HFFc6 (cell line): ENCODE results near the gene SERPINC1. TPM values are rescaled to one million over a fixed set of nuclear protein-coding genes. Genes with fewer than 3 reads are reported as not detected.
A peak's percentile ranks its signal among the peaks of the same experiment; 100 is the strongest.

Experiments
- DNase-seq: peaks from one replicate; pipeline ENCODE4 v3.0.0-alpha.2; 2018
- H3K27ac Mint-ChIP-seq: 2 replicates; pipeline ENCODE4 v1.8.0; 2020; ENCODE audit warnings: mild to moderate bottlenecking, mixed read lengths
- H3K27me3 Mint-ChIP-seq: 2 replicates; pipeline ENCODE4 v1.8.0; 2021; ENCODE audit warnings: mild to moderate bottlenecking, moderate library complexity, mixed read lengths; ENCODE audit not compliant: insufficient read depth
- H3K36me3 Mint-ChIP-seq: 2 replicates; pipeline ENCODE4 v1.8.0; 2021; ENCODE audit warnings: low read depth, mixed read lengths
- H3K4me1 Mint-ChIP-seq: 2 replicates; pipeline ENCODE4 v1.8.0; 2020; ENCODE audit warnings: low read depth, mixed read lengths
- H3K4me3 Mint-ChIP-seq: 2 replicates; pipeline ENCODE4 v1.8.0; 2020; ENCODE audit warnings: mild to moderate bottlenecking, moderate library complexity, mixed read lengths
- H3K9me3 Mint-ChIP-seq: 2 replicates; pipeline ENCODE4 v1.8.0; 2020; ENCODE audit warnings: mild to moderate bottlenecking, mixed read lengths
- total RNA-seq, 6 experiments: library from RNA; stranded (reverse); fragmentation: NEBNext Ultra II Directional; extraction: Animal tissue kit (Norgen Biotek cat#: 25700); gene quantifications; 2 replicates in 1 of 6; 3 replicates in 5 of 6; pipeline ENCODE4 v1.2.3, GENCODE V29; 2021
- TF ChIP-seq, protein P1 (sequence below): fragments of 200-600 bp; sonication (generic); IDR thresholded peaks from 2 replicates; pipeline ENCODE4 v1.5.0; 2021; ENCODE audit warnings: antibody characterized with exemption, mild to moderate bottlenecking

SERPINC1 gene
- total RNA-seq, 6 experiments from 2014 or later, result 0.12 to 0.39 (median 0.29) TPM; not detected in 1

DNA sequence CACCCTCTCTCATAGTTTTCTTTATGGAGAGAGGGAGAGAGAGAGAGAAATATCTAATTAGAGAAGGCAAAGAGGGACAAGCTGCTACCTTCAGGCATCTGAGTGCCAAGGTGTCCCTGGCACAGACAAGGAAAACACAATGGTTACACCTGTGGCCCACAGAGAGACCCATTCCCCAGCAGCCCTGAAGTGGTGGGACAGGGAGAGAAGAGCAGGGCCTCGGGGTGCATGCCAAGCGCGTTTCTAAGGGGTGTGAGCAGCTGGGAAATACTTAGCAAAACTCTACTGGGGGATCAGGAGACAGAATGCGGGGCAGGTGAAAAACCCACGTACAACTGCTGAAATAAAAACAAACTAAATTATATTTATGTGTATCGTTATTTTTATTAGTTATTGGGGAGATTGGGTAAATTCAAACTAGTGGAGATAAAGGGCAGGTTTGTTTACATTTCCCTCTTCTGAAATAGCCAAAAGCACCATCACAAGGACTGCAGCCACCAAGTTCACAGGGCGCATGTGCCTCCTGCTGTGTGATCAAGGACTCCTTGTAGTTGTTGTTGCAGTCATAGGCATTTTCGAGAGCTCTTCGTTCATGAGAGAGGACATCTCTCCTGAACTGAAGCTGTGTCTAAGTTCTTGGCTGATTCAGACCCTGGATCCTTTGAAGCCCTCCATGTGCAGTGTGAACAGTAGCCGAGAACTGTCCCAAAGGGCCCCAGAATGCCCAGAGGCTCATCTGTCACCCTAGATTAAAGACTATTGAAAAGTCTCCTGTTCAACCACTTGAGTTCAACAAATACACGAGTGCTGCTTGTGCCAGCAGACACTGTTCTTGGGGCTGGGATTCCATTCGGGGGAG is 737 bp upstream of the SERPINC1 start:
- Mint-ChIP-seq H3K4me1 (no peaks in the 10 kb centered on the region), H3K27ac (no peak overlapping the region), H3K9me3 (no peaks in the 10 kb centered on the region; the same call in 1 of the 2 replicates), H3K27me3 (no peaks in the 10 kb centered on the region; the same call in 1 of the 2 replicates), H3K36me3 (no peaks in the 10 kb centered on the region), H3K4me3 (no peak overlapping the region)
- TF ChIP-seq, protein P1, sequence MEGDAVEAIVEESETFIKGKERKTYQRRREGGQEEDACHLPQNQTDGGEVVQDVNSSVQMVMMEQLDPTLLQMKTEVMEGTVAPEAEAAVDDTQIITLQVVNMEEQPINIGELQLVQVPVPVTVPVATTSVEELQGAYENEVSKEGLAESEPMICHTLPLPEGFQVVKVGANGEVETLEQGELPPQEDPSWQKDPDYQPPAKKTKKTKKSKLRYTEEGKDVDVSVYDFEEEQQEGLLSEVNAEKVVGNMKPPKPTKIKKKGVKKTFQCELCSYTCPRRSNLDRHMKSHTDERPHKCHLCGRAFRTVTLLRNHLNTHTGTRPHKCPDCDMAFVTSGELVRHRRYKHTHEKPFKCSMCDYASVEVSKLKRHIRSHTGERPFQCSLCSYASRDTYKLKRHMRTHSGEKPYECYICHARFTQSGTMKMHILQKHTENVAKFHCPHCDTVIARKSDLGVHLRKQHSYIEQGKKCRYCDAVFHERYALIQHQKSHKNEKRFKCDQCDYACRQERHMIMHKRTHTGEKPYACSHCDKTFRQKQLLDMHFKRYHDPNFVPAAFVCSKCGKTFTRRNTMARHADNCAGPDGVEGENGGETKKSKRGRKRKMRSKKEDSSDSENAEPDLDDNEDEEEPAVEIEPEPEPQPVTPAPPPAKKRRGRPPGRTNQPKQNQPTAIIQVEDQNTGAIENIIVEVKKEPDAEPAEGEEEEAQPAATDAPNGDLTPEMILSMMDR, result no peak
- DNase-seq, result no peak

DNA sequence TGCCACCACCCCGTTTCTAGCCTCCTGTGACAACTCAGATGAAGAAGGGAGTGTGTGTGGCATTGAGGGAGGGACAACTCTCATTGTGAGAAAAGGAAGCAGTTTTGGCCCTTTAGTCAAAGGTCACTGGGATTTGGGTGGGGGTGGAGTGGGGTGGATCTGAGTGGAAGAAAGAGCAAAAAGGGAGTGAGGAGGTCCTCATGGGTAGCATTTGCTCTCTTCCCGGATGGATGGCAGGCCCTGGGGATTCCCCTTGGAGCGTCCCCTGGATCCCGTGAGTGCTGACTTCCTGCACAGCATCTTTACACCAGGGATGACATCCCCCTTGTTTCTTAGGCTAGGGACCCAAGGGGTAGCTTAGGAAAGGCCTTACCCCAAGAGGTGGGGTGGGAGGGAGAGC is 460 bp downstream of the SERPINC1 start:
- Mint-ChIP-seq H3K4me1 (no peaks in the 10 kb centered on the region), H3K4me3 (no peak overlapping the region), H3K27me3 (no peaks in the 10 kb centered on the region), H3K27ac (no peak overlapping the region), H3K36me3 (no peaks in the 10 kb centered on the region), H3K9me3 (no peaks in the 10 kb centered on the region; the same call in 1 of the 2 replicates)
- TF ChIP-seq, protein P1, result no peak
- no peak for DNase-seq

DNA sequence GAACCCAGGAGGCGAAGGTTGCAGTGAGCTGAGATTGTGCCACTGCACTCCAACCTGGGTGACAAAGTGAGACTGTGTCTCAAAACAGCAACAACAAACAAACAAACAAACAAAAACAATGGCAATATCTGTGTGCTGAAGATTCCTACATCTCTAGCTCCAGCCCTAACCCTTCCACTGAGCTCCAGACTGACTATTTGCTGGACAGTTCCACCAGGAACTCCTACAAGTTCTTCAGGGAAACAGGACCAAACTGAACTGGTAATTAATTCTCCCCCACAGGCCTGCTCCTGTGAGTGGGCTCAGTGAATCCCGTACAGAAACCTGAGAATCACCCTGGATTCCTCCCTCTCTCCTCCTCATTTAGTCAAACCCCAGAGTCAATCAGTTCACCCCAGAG is 1.5 kb downstream of the SERPINC1 start:
- H3K27ac Mint-ChIP-seq, result no peak overlapping the region
- H3K4me3 Mint-ChIP-seq, result no peak overlapping the region
- no peaks in the 10 kb centered on the region for H3K27me3 Mint-ChIP-seq
- no peaks in the 10 kb centered on the region for H3K4me1 Mint-ChIP-seq
- DNase-seq, result no peak
- no peaks in the 10 kb centered on the region for H3K36me3 Mint-ChIP-seq
- no peaks in the 10 kb centered on the region; the same call in 1 of the 2 replicates for H3K9me3 Mint-ChIP-seq
- TF ChIP-seq, protein P1, result no peak

DNA sequence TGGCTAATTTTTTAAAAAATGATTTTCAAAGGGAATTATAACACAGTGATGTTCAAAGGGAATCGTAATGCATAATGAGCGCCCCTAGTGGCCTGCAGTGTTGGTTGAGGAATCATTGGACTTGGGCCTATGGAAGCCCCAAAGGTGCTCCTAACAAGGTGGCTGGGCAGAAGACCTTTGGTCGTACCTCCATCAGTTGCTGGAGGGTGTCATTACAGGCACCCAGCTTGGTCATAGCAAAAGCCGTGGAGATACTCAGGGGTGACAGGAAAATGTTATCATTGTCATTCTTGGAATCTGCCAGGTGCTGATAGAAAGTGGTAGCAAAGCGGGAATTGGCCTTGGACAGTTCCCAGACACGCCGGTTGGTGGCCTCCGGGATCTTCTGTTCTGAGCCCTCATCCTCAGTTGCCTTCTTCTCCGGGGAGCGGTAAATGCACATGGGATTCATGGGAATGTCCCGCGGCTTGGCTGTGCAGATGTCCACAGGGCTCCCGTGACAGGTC is 2.7 kb downstream of the SERPINC1 start:
- Mint-ChIP-seq H3K36me3 (no peaks in the 10 kb centered on the region), H3K9me3 (no peaks in the 10 kb centered on the region; the same call in 1 of the 2 replicates)
- DNase-seq, result peak; percentile 9

DNA sequence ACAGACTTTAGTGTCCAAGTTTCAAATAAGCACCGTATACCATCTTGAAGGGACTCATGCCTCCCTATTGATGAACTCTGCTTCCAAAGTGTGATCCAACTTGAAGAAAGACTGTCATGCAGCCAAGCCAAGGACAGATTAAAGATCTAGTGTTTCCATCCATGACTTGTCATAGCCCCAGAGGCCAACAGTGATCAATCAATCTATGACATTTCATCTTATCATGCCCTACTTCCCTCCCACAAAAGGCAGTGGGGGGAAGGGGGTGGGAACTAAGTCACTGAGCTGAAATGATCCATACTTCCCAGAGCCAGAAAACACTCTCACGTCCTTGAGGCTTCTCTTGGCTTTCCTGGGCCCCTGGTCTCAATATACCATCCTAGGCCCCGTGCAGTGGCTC is 4.0 kb downstream of the SERPINC1 start:
- Mint-ChIP-seq H3K27me3 (no peaks in the 10 kb centered on the region), H3K36me3 (no peaks in the 10 kb centered on the region), H3K9me3 (no peaks in the 10 kb centered on the region; the same call in 1 of the 2 replicates), H3K4me1 (no peaks in the 10 kb centered on the region), H3K27ac (no peak overlapping the region), H3K4me3 (no peak overlapping the region)
- TF ChIP-seq, protein P1, result no peak
- DNase-seq, result no peak

More for the DNA sequence above, 2.7 kb downstream of the SERPINC1 start:
- H3K27ac Mint-ChIP-seq, result no peak overlapping the region
- no peak overlapping the region for H3K4me3 Mint-ChIP-seq
- TF ChIP-seq, protein P1, result peak; percentile 84
- H3K27me3 Mint-ChIP-seq, result no peaks in the 10 kb centered on the region
- H3K4me1 Mint-ChIP-seq, result no peaks in the 10 kb centered on the region
